HL-60 (cell line): Measurements from ENCODE around the gene HDGFL2.

Source experiments
- DNase-seq, 2 experiments: peaks; one replicate each; pipeline ENCODE4 v3.0.0-alpha.2; 2010 to 2020; ENCODE audit warnings: low read depth in 1 of 2, low spot score in 1 of 2
- H3K27ac ChIP-seq: fragments of 250-450 bp; sonication (Bioruptor Pico); replicated peaks from 2 replicates; pipeline ENCODE4 v1.5.1; 2020; ENCODE audit warnings: mild to moderate bottlenecking, moderate library complexity
- H3K27me3 ChIP-seq: fragments of 250-450 bp; sonication (Bioruptor Pico); 2 replicates; pipeline ENCODE4 v1.5.1; 2021; ENCODE audit warnings: mild to moderate bottlenecking, moderate library complexity; ENCODE audit not compliant: insufficient read depth, poor library complexity, severe bottlenecking
- H3K4me3 ChIP-seq: replicated peaks from 2 replicates; pipeline ENCODE4 v1.5.1; 2011; ENCODE audit warnings: mild to moderate bottlenecking, control low read depth, low read length; ENCODE audit not compliant: insufficient read depth
- GABPA ChIP-seq: IDR thresholded peaks from 2 replicates; pipeline ENCODE4 v1.6.1; 2012; ENCODE audit warnings: low read depth
- POLR2AphosphoS5 ChIP-seq: IDR thresholded peaks from 2 replicates; pipeline ENCODE4 v1.6.1; 2012; ENCODE audit warnings: low read depth
- SPI1 ChIP-seq: IDR thresholded peaks from 2 replicates; pipeline ENCODE4 v1.6.1; 2012; ENCODE audit warnings: low read depth, mild to moderate bottlenecking, borderline replicate concordance
- TF ChIP-seq, protein P1 (sequence below): IDR thresholded peaks from one replicate; pipeline ENCODE4 v1.5.1; 2011; ENCODE audit warnings: low read length, control low read depth, inconsistent platforms; ENCODE audit not compliant: insufficient read depth
- TF ChIP-seq, protein P2 (sequence below): IDR thresholded peaks from 2 replicates; pipeline ENCODE4 v1.6.1; 2012; ENCODE audit warnings: low read depth; ENCODE audit not compliant: insufficient replicate concordance

HDGFL2 gene

DNA sequence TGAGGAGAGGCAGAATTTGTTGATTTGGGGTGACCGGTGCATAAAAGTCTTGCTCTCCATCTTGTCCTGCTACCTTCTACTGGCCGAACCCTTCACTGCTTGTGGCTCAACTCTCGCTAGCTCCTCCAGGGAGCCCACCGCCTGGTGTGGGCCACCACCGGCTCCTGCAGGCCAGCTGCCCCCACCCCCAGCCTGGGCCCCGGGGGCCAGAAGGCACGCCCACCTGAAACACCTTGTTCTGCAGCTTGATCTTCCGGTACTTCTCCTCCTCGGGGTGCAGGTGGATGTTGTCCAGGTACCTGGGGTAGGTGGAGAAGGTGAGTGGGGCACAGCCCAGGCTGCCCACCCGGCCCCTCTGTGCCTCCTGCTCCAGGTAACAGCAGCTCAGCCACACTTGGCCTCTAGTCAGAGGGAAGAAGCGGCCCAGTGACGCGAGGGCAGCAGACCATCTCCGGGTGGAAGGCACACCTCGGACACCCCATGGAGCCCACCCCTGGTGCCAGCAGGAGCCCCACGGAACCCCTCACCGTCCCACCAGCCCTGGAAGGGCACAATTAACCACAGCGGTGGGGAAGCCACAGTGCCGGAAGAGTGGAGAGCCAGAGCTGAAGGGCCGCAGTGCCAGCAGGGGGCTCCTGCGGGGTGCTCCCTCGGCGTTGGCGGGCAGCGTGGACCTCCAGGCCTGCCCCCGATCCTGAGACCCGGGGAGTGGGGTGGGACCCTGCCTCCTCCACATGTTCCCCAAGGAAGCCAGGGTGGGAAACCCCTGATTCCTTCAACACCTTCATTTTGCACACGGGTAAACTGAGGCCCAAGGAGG, 24.6 kb upstream of the HDGFL2 start:
- H3K4me3 ChIP-seq = no peak overlapping the region
- no peaks in the 10 kb centered on the region for H3K27me3 ChIP-seq
- H3K27ac ChIP-seq = no peak overlapping the region
- TF ChIP-seq, protein P1, sequence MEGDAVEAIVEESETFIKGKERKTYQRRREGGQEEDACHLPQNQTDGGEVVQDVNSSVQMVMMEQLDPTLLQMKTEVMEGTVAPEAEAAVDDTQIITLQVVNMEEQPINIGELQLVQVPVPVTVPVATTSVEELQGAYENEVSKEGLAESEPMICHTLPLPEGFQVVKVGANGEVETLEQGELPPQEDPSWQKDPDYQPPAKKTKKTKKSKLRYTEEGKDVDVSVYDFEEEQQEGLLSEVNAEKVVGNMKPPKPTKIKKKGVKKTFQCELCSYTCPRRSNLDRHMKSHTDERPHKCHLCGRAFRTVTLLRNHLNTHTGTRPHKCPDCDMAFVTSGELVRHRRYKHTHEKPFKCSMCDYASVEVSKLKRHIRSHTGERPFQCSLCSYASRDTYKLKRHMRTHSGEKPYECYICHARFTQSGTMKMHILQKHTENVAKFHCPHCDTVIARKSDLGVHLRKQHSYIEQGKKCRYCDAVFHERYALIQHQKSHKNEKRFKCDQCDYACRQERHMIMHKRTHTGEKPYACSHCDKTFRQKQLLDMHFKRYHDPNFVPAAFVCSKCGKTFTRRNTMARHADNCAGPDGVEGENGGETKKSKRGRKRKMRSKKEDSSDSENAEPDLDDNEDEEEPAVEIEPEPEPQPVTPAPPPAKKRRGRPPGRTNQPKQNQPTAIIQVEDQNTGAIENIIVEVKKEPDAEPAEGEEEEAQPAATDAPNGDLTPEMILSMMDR = no peak
- TF ChIP-seq GABPA (no peak), SPI1 (no peak), POLR2AphosphoS5 (no peak)
- TF ChIP-seq, protein P2, sequence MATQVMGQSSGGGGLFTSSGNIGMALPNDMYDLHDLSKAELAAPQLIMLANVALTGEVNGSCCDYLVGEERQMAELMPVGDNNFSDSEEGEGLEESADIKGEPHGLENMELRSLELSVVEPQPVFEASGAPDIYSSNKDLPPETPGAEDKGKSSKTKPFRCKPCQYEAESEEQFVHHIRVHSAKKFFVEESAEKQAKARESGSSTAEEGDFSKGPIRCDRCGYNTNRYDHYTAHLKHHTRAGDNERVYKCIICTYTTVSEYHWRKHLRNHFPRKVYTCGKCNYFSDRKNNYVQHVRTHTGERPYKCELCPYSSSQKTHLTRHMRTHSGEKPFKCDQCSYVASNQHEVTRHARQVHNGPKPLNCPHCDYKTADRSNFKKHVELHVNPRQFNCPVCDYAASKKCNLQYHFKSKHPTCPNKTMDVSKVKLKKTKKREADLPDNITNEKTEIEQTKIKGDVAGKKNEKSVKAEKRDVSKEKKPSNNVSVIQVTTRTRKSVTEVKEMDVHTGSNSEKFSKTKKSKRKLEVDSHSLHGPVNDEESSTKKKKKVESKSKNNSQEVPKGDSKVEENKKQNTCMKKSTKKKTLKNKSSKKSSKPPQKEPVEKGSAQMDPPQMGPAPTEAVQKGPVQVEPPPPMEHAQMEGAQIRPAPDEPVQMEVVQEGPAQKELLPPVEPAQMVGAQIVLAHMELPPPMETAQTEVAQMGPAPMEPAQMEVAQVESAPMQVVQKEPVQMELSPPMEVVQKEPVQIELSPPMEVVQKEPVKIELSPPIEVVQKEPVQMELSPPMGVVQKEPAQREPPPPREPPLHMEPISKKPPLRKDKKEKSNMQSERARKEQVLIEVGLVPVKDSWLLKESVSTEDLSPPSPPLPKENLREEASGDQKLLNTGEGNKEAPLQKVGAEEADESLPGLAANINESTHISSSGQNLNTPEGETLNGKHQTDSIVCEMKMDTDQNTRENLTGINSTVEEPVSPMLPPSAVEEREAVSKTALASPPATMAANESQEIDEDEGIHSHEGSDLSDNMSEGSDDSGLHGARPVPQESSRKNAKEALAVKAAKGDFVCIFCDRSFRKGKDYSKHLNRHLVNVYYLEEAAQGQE = no peak
- DNase-seq = no peak

DNA sequence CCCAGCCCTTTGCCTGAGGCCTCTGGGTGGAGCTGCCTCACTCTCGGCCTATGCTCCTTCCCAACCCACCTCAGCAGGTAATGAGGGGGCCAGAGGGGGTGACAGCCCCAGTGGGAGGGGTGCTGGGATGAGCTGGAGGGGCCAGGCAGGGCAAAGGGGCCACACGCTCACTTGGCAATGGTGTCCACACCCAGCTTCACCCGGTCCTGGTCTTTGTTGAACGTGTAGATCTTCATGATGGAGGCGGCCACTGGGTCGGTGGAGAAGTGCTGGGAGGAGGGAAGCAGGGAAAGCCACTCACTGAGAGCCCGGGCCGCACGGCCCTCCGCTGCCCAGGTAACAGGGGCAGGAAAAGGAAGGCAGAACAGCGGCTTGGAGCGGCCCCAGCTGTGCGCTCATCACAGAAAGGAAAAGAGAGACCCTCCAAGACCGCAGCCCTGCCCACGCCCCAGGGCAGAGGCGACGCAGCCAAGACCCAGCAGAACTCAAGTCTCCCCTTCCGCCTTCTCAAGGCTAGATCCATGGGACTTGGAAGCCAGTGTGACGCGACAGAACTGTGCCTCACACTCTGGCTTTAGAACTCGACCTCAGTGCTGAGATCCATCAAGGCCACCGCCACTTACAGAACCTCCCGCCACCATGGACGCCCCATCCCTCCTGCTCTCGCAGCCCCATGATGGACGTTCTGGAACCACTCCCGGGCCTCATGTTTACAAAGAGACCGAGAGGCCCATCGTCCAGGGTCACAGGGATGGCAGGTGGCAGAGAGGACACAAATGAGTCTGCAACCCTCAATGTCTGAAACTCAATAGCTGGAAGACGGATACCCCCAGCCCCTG, 23.7 kb upstream of the HDGFL2 start:
- DNase-seq = no peak
- Histone ChIP-seq H3K27me3 (no peaks in the 10 kb centered on the region), H3K4me3 (no peak overlapping the region), H3K27ac (no peak overlapping the region)
- peak; percentile 48 for TF ChIP-seq POLR2AphosphoS5
- TF ChIP-seq, protein P1 = no peak

DNA sequence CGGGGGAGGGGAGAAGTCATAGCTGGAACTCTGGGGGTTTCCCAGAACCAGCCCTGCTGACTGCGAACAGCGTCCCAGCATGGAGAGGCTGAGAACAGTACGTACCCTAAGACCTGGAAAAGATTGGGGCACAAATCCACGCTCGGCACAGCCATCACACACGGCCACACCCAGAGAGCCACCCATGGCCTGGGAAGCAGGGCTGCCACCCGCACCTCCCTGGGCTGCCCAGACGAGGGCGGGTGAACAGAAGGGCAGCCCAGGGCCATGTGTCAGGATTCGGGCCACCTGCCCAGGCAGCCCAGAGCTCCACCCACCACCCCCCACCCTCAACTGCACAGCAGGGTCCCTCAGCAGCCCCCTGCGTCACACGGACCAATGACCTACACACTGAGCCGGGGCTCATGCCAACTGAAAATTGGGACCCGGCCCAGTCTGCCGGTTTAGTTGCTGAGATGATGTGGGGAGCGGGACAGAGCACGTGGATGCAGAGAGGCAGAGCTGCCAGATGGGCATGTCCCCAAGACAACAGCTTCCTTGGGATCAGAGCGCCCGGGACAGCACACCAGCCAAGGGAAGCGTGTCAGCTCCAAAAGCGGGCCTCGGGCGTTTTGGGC, 23.0 kb upstream of the HDGFL2 start:
- TF ChIP-seq POLR2AphosphoS5 = peak; percentile 11; the same call in 1 of the 2 replicates
- no peak for TF ChIP-seq SPI1
- TF ChIP-seq, protein P2 = no peak
- TF ChIP-seq, protein P1 = no peak
- TF ChIP-seq GABPA = no peak
- no peak overlapping the region for H3K27ac ChIP-seq
- no peak for DNase-seq
- H3K27me3 ChIP-seq = no peaks in the 10 kb centered on the region
- H3K4me3 ChIP-seq = no peak overlapping the region
